ENCODE data around the gene ENO3.

Gene ENO3

DNA sequence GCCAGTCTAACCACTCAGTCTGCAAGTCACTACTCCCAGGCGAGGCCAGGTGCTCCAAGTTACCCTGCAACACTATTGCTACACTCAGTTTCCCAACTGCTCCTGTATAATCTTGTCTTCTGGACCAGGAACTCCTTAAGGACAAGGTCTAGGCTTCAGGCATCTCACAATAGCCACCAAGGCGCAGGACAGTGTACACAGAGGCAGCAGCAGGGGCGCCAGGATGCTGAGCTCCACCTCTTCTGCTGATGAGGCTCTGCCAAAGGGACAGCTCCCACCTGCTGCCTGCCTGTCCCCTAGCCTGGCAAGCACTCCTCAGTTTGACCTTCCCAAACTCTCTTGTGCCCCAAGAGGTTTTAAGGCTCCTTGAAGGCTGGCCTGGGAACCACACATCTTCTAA lies 14.5 kb upstream of the ENO3 start:
- in situ Hi-C loops (cut with MboI; ENCODE audit: low sequenced_read_pairs) = no loop called here

DNA sequence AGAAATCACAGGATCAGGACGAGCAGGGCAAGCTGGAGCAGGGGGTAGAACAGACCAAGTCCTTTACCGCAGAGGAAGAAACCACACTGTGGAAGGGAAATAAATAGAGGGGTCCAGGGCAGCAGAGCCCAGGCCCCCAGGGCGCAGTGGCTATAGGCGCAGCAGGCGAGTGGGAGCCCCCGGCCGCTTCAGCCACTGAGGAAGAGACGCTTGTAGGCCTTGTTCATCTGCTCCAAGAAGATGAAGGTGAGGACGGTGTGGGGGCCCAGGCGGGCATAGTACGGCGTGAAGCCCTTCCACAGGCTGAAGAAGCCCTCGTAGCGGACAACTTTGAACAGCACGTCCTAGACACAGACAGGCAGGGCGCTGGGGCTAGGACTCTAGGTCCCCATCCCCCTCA lies 13.4 kb upstream of the ENO3 start:
- in situ Hi-C loops (cut with MboI; ENCODE audit: low sequenced_read_pairs) = no loop called here

DNA sequence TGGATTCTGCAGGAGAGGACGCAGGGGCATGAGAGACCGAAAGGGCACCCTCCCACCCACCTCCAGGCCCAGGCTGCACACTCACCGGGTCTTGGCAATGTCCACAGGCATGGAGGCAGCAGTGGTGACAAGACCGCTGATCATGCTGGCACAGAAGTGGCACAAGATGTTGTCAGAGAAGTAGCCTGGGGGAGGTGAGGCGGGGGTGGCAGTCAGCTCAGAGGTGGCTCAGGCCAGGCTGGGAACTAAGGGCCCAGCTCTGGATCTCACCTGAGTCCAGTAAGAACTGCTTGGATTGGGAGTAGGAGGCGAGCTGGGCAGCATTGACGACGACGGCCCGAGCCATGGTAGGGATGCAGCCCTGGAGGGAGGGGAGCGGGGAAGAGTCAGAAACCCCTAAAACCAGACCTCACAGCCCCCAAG lies 12.8 kb upstream of the ENO3 start:
- in situ Hi-C loops (cut with MboI; ENCODE audit: low sequenced_read_pairs) = no loop called here

DNA sequence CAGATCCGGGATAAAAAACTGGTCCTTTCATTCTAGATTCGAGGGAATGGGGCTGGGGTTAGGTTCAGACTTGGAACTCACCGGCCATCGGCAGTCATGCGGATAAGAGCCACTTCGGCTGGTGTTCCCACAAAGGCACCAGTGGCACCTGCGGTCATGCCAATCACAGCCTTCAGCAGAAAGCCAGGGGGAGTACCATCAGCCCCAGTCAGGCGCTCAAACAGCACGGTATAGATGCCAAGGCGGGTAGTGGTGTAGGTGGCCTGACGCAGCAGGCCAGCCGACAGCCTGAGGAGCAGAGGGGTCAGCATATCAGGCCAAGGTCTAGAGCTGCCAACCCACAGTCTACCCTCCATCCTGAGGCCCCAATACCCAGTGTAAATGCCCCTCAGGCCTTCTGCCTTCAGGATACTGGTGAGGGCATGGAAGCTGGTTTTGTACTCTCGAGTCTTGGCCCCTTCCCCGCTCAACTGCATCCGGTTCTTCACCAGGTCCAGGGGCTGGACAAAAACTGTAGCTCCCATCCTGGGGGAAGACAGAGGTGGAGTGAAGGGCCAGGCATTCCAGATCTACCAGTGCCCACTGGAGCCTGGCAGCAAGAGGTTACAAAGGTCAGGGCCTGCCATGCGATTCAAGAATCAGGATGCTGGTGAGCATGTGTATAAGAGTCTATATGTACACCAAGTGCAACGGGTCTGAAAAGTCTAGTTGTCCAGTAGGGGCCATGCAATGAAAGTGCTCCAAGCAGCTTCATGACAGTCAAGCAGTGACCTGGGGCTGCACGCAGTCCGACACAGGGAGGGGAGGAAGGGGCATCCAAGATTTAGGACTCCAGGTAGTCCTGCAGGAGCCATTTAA lies 12.0 kb upstream of the ENO3 start:
- in situ Hi-C loops (cut with MboI; ENCODE audit: low sequenced_read_pairs) = no loop called here

DNA sequence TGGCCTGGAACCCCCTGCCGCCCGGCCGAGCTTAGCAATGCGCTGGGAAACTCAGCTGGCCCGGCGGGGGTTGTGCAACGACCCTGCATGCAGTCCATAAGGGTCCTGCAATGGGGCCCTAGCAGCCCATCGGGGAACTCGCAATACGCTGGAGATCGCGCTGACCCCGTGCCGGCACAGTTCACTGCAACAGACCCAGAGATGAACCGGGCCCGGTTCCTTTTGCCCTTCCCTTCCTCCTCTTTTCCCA lies 11.4 kb upstream of the ENO3 start:
- in situ Hi-C loops (cut with MboI; ENCODE audit: low sequenced_read_pairs) = no loop called here

DNA sequence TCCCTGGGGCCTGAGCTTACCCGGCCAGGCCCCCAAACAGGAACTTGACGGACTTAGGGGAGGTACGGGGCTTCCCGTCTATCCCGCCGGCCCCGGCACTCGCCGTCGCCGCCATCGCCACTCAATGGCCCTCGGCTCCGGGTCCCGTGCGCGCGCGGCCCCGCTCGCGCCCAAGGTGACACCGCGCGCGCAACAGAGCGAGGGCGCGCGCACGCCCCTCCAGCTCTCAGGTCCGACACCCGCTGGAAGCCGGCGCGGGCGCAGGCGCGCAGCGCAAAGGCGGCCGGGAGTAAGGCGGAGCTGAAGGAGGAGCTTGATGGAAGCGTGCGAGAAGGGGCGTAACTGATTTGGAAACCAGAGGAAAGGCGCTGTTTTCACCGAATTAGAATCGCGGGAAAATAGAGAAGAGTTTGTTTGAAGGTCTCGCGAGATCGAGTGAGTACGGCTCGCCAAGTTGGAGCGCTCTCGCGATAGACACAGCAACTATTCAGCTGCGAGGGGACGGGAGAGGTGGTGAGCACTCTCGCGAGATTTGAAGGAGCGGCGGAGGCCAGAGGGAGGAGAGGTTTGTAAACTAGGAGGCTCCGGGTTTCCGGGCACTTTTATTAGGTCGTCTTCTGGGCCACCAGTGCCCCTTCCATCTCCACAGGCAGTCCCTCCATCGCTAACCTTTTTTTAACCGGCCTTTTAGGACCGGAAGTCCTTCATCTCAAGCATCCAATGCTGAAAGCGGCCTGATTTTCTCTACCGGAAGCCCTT lies 10.9 kb upstream of the ENO3 start, which contains the start of the genes RNF167 and SLC25A11:
RNF167 (plus strand) TSS at position 473 of the 759 bp plus-strand sequence. CDS start 642 bp downstream, outside the sequence.
SLC25A11 (minus strand) TSS at position 251 of the 759 bp plus-strand sequence; CDS start at position 115, 136 bp downstream.
- in situ Hi-C loops (cut with MboI; ENCODE audit: low sequenced_read_pairs) = no loop called here

DNA sequence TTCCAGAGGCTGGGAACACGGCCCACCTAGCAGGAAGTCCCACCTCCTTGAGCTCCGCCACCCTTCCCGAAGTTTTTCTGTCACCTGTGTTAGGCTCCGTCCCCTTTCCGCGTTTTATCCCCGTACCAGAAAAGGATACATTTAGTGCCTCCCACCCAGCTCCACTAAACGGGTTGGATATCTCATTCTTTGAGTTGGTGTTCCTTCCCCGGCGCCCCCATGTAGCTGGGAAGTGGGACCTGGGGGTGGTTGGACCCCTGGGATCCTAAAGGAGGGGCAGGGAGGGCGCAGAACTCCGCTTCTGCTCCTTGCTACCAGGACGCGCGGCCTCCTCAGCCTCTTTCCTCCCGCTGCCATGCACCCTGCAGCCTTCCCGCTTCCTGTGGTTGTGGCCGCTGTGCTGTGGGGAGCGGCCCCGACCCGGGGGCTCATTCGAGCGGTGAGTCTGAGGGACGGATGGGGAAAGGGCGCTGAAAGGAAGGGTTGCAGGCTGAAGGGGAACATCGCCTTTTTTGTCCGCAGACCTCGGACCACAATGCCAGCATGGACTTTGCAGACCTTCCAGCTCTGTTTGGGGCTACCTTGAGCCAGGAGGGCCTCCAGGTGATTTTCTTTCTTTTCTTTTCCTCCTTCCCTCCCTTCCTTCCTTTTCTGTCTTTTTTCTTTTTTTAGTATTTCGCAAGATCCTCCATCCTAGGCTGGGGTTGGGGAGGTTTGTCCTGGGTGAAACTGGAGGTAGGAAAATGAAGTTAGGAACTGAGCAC lies 10.2 kb upstream of the ENO3 start:
- in situ Hi-C loops (cut with MboI; ENCODE audit: low sequenced_read_pairs) = no loop called here

DNA sequence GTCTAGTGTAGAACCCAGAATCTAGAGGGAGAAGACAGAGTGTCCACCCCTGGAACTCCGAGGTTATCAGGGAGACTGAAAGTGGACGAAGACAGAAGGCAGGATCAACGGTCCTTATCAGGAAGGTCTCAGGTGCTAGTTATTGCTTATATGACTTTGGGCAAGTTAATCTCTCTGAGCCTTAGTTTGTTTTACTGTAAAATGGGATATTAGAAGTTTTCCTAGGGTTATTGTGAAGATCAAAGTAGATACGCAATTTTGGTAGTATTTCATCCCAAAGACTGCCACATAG lies 9.7 kb upstream of the ENO3 start:
- in situ Hi-C loops (cut with MboI; ENCODE audit: low sequenced_read_pairs) = no loop called here

DNA sequence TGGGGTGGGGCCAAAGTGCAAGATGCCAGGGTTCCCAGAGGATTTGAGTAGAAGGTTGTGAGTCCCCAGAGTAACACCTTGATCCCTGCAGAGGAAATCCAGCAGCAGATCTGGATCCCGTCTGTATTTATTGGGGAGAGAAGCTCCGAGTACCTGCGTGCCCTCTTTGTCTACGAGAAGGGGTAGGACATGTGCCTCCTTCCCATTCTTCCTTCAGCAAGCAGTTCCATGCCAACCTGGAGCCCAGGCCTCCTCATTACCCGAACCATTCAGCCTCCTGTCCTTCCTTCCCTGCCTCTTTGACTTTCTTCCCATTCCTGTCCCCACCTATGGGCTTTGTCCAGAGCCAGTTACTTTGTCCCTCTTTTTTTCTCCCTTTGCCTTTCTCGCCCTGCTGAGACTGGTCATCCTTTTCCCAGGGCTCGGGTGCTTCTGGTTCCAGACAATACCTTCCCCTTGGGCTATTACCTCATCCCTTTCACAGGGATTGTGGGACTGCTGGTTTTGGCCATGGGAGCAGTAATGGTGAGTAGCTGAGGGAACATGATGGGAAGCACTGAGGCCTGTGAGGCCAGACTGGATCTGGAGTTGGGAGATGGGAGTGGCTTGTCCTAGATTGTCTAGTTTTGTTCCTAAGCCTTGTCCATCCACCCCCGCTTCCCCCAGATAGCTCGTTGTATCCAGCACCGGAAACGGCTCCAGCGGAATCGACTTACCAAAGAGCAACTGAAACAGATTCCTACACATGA lies 8.0 kb upstream of the ENO3 start:
- in situ Hi-C loops (cut with MboI; ENCODE audit: low sequenced_read_pairs) = no loop called here

DNA sequence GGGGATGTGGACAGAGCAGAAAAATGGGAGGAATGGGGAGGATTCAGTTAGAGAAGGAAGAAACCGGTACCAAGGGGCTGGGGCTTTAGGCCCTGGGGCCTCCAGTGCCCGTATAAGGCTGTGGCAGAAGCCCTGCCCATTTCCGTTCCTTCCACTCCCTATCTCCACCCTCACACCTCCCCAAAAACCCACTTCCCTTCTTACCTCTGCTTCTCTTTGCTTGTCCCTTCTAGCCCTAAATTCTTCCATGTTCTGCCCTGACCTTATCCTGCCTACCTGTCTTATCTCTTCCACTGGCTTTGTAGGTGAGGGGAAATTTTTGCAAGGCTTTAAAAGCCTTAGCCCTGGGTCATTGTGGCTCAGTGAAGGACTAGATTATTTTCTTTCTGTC lies 6.8 kb upstream of the ENO3 start:
- in situ Hi-C loops (cut with MboI; ENCODE audit: low sequenced_read_pairs) = no loop called here

DNA sequence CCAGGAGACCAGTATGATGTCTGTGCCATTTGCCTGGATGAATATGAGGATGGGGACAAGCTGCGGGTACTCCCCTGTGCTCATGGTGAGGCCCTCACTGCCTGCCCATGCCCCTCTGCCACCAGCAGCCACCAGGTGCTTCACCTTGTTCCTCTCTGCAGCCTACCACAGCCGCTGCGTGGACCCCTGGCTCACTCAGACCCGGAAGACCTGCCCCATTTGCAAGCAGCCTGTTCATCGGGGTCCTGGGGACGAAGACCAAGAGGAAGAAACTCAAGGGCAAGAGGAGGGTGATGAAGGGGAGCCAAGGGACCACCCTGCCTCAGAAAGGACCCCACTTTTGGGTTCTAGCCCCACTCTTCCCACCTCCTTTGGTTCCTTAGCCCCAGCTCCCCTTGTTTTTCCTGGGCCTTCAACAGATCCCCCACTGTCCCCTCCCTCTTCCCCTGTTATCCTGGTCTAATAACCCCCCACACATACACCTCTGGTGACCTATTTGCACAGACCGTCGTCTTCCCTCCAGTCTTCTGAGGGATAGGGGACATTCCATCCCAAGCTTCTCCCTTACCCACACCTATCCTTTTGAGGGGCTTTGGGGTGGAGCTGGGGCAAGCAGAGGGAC lies 6.3 kb upstream of the ENO3 start:
- in situ Hi-C loops (cut with MboI; ENCODE audit: low sequenced_read_pairs) = no loop called here

DNA sequence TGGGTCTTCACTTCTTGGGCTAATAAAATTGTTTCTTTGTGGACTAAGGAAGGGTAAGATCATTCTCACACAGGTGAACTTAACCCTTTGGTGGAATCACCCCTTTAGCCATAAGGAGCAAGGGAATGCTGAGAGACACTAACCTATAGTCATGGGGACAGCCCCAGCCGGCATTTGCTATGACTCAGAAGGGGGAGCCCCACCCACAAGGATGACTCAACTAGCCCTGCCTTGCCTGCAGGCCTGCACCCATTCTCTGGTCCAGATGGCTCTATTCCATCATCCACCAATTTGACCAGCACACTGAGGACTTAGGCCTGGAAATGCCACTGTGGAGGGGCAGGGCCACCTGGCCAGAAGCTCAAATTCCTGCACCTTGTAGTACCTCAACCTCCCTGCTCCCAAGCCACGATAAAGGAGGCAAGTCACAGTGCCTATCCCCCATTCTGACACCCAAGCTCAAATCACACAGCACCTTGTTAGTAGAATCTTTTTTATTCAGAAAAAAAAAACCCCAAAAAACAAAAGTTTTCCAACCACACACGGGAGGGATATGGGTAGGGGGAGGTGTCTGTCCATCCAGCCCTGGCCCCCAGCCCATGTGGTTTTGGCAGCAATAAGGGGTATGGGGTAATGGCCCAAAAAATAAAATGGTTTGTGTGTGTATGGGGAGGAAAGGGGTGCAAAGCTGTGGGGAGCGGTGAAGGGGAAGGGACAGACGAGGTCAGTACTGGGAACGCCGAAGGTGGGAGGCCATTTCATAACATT lies 5.6 kb upstream of the ENO3 start:
- in situ Hi-C loops (cut with MboI; ENCODE audit: low sequenced_read_pairs) = no loop called here

DNA sequence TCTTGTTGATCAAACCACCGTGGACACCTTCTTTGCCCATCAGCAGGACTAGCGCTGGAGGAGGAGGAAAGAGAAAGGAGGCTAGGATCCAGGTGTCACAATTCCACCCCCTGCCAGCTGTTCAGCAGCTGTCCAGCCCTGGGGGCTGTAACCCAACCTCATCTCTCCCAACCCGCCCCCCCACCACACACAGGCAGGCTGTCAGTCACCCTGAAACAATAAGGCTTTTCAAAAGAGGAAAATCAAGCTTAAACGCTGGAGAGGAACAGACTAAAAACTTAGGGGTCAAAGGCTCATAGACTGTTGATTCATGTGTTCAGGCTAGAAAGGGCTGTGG lies 5.0 kb upstream of the ENO3 start:
- in situ Hi-C loops (cut with MboI; ENCODE audit: low sequenced_read_pairs) = no loop called here

DNA sequence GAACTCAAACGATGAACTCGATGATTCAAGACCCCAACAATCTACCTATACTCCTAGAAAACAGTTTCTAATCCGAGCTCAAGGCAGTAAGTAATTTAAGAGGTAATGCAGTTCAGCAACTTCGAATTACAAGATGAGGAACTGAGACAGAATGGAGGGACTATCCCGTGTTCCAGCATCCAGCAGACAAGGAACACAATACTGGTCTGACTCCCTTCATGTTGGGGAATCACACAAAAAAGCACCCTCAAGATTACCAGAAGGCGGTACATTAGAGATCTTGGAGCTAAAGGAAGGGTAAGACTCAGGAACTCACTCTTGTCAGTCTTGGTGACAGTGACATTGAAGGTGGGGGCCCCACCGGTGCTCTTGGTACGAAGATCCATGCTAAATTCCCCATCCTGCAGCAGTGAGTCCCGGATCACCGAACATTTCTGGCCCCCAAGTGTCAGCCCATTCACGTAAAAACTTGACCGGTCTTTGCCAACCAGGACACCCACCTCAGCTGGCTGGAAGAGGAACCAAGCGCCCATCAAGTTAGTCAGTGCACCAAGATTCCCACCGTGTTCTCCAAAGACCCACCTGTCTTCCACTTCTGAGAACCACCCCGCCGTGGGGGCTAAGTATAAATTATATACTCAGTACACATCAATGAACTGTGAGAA lies 4.5 kb upstream of the ENO3 start:
- in situ Hi-C loops (cut with MboI; ENCODE audit: low sequenced_read_pairs) = no loop called here

DNA sequence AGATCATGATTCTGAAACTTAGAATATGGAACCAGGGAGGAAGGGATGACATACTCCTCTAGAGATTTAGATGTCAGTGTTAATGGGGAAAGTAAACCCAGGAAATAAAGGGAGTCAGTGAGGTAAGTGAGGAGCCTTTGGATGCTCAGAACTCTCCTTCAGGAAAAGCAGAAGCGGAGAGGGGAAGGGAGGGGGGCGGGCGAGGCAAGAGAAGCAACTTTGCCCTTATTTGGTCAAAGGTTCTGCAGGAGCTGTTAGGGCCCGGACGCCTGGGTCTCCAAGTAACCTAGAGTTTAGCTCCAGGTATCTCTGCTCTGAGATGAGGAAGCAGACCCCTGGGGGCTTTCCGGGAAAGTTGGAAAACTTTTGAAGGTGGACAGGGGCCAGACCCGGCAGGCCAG lies 3.9 kb upstream of the ENO3 start:
- in situ Hi-C loops (cut with MboI; ENCODE audit: low sequenced_read_pairs) = no loop called here

DNA sequence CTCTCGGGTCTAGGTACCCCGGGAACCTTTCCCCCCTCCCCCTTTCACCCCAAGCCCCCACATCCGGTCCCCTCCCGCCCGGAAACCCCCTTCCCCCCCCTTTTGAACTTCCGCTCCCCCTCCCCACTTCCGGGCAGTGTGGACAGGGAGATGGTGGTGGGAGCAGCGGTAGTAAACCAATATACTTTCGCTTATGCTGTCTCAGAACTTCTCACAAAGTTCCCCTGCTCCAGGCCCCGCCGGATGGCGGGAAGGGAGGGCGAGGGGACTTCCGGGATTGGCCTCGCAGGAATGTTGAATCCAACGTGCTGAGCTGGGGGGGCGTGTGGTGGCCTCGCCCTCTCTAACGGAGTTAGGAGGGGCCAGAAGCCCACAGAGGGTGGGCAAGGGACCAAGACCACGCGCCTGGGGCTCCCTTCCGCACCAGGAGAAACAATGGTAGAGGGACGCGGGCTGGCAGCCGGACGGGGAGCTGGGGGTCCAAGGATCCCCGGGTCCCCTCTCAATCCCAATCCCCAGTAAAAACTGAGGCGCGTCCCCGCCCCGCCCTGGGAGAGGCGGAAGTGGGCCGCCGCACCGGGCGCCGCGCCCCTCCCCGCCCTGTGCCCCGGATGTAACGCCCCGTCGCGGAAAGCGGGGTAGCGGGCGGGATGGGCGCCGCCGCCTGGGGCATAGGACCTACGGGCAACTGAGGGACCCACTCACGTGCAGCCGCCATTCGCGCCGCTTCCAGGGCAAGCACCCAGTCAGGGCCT lies 3.3 kb upstream of the ENO3 start:
- in situ Hi-C loops (cut with MboI; ENCODE audit: low sequenced_read_pairs) = no loop called here

DNA sequence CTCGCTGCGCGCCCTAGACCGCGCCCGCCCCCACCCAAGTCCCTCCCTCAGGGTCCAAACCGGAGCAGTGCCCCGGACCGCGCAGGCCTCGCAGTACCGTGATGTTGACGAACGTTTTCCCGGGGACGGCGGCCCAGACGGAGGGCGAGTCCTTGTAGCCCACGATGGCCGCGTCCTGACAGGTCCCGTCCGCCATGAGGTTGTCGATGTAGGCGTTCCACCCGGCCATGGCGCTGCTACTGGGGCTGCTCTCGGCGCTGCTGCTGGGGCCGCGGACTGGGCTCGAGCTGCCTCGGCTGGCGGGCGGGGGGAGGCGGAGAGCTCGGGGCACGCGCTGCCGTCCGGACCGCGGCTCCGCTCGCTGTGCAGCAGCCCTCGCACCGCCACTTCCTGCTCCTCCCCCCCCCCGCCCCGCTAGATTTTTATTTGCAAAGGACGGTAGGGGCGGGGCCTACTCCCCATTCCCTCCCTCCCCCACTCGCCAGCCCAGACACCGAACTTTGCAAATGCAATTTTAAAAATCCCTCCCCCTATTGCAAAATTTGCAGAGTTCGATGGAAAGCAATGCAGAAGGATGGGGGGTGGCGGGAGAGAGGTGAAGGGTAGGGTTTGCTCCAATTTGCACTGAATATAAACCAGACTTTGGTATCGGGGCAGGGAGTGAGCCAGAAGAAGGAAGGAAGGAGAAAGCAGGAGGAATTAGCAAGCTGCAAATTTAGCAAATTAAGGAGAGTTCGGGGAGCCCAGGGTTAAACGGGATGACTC lies 2.6 kb upstream of the ENO3 start, which contains the start of gene PFN1:
PFN1 (minus strand) TSS at position 365 of the 765 bp plus-strand sequence; CDS start at position 229, 136 bp downstream.
- in situ Hi-C loops (cut with MboI; ENCODE audit: low sequenced_read_pairs) = no loop called here

DNA sequence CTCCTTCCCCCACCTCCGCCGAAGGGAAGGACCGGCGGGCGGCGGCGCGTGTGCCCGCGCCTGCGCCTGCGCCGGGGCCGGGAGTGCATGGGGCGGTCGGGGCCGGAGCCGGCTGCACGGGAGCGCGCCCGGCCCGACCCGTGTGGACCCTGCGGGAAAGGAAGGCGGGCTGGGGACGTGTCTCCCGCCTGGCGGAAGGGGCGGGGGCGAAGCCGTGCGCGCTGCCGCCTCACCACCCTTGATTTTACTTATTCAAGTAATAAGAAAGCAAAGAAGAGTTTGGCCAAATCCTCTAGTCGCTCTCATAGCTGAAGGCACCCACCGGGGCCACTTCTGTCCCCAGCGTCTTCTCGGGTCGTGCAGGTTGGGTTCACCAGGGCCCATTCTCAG lies 2.0 kb upstream of the ENO3 start:
- in situ Hi-C loops (cut with MboI; ENCODE audit: low sequenced_read_pairs) = no loop called here

All from hTERT RPE-1 (cell line).